K562 (cell line): Measurements from ENCODE around the gene CDC14B. TPM values are rescaled to one million over a fixed set of nuclear protein-coding genes. Genes with fewer than 3 reads are reported as not detected.

Experiments used
- ATAC-seq: fragments of 200-7000 bp; cut with Tn5 transposase; 3 replicates; pipeline ENCODE4 v1.9.1; 2020; ENCODE audit warnings: moderate library complexity
- BruUV-seq: library from RNA; stranded (reverse); fragments of 400-500 nt; replicated peaks from 2 replicates; lab custom pipeline; 2021; lab: Mats Ljungman, UMichigan
- CTCF ChIA-PET: fragments of 300-600 bp; formaldehyde crosslinking; extraction: SDS; loops from one replicate; lab custom pipeline; 2021; ENCODE audit warnings: low intra/inter-chr PET ratio; lab: Yijun Ruan, JAX
- POLR2A ChIA-PET: fragments of 300-600, 350-650 bp; sonication (Branson Sonifier 250); formaldehyde crosslinking; extraction: SDS; loops from one replicate; lab custom pipeline; 2021; ENCODE audit warnings: antibody characterized with exemption, inconsistent platforms; lab: Yijun Ruan, JAX
- DNase-seq, 4 experiments: peaks; one replicate each; pipeline versions ENCODE4 v3.0.0 to v3.0.0-alpha.2; 2011 to 2018; ENCODE audit warnings: low spot score in 3 of 4, mixed read lengths in 3 of 4; ENCODE audit errors: extremely low read depth in 1 of 4
- FAIRE-seq: peaks from 2 replicates; lab custom pipeline; 2011; peaks lifted over from hg19 to GRCh38; lab: Jason Lieb, UNC
- H2AFZ ChIP-seq: 2 replicates; pipeline ENCODE4 v1.6.0; 2011; ENCODE audit warnings: low read depth, low read length, control low read depth, inconsistent platforms
- H3K27ac ChIP-seq: fragments of 200-600 bp; 3 replicates; pipeline ENCODE4 v1.8.0; 2011; ENCODE audit warnings: low read depth, mild to moderate bottlenecking, control low read depth, inconsistent platforms, low read length, moderate library complexity, mixed read lengths; ENCODE audit errors: extremely low read depth
- H3K27me3 ChIP-seq, 2 experiments: fragments of 300-600 bp in 1 of 2; 2 replicates in 1 of 2; 3 replicates in 1 of 2; pipeline versions ENCODE4 v1.6.0 to v1.8.0; 2011; ENCODE audit warnings: inconsistent platforms in 2 of 2, low read length in 2 of 2, mild to moderate bottlenecking in 1 of 2, mixed read lengths in 1 of 2, moderate library complexity in 1 of 2; ENCODE audit not compliant: control insufficient read depth in 2 of 2, insufficient read depth in 2 of 2
- H3K36me3 ChIP-seq: fragments of 300-600 bp; 3 replicates; pipeline ENCODE4 v1.8.0; 2011; ENCODE audit warnings: mild to moderate bottlenecking, low read length, inconsistent platforms; ENCODE audit not compliant: control insufficient read depth, insufficient read depth
- H3K4me1 ChIP-seq, 2 experiments: fragments of 200-600 bp in 1 of 2; replicated peaks in 1 of 2; 2 replicates in 1 of 2; 3 replicates in 1 of 2; pipeline versions ENCODE4 v1.5.1 to v1.8.0; 2011; ENCODE audit warnings: inconsistent platforms in 2 of 2, low read length in 2 of 2, mild to moderate bottlenecking in 1 of 2, mixed read lengths in 1 of 2, moderate library complexity in 1 of 2; ENCODE audit not compliant: control insufficient read depth in 2 of 2, insufficient read depth in 2 of 2
- H3K4me2 ChIP-seq: 2 replicates; pipeline ENCODE4 v1.6.1; 2011; ENCODE audit warnings: low read length, control low read depth, inconsistent platforms, mixed read lengths; ENCODE audit not compliant: insufficient read depth
- H3K4me3 ChIP-seq: fragments of 200-600 bp; sonication (generic), shearing (Covaris generic); 2 replicates; pipeline ENCODE4 v1.5.1; 2016; ENCODE audit warnings: control low read depth, inconsistent platforms
- H3K79me2 ChIP-seq: fragments of 200-600 bp; 3 replicates; pipeline ENCODE4 v1.8.0; 2011; ENCODE audit warnings: low read length, inconsistent platforms; ENCODE audit not compliant: control insufficient read depth, insufficient read depth
- H3K9ac ChIP-seq, 2 experiments: 2 replicates each; pipeline versions ENCODE4 v1.6.0 to v1.6.1; 2011; ENCODE audit warnings: low read depth in 2 of 2, low read length in 2 of 2, control low read depth in 1 of 2, inconsistent platforms in 1 of 2, mild to moderate bottlenecking in 1 of 2, mixed read lengths in 1 of 2; ENCODE audit not compliant: insufficient read depth in 1 of 2
- H3K9me1 ChIP-seq: one replicate; pipeline ENCODE4 v1.6.0; 2011; ENCODE audit warnings: inconsistent platforms, mild to moderate bottlenecking, low read length, moderate library complexity; ENCODE audit not compliant: control insufficient read depth, insufficient read depth
- H3K9me3 ChIP-seq: replicated peaks from 2 replicates; pipeline ENCODE4 v1.5.1; 2011; ENCODE audit warnings: low read depth, low read length, inconsistent platforms; ENCODE audit not compliant: control insufficient read depth, insufficient read depth
- H4K20me1 ChIP-seq: replicated peaks from 2 replicates; pipeline ENCODE4 v1.6.1; 2011; ENCODE audit warnings: low read length, inconsistent platforms, mixed read lengths; ENCODE audit not compliant: control insufficient read depth, insufficient read depth
- ATF3 ChIP-seq, 2 experiments: fragments of 450-650 bp in 1 of 2; sonication (generic) in 1 of 2; formaldehyde crosslinking in 1 of 2; IDR thresholded peaks in 1 of 2; conservative IDR thresholded peaks in 1 of 2; 2 replicates each; pipeline versions ENCODE4 v1.6.1 to v1.8.1; 2016 to 2023; ENCODE audit warnings: mild to moderate bottlenecking in 2 of 2, moderate library complexity in 2 of 2, inconsistent platforms in 1 of 2, missing genetic modification reagents in 1 of 2
- CAMTA2 ChIP-seq: fragments of 250-450 bp; sonication (Bioruptor Pico); conservative IDR thresholded peaks from 2 replicates; pipeline ENCODE4 v1.5.1; 2022
- FOXA3 ChIP-seq, 2 experiments: fragments of 450-650 bp in 1 of 2; sonication (generic) in 1 of 2; formaldehyde crosslinking; IDR thresholded peaks in 1 of 2; conservative IDR thresholded peaks in 1 of 2; 2 replicates each; pipeline versions ENCODE4 v1.4.0 to v1.8.0; 2020 to 2022; ENCODE audit warnings: mild to moderate bottlenecking in 2 of 2, missing genetic modification reagents in 1 of 2
- ILK ChIP-seq: fragments of 450-650 bp; IDR thresholded peaks from 2 replicates; pipeline ENCODE4 v1.6.1; 2016; ENCODE audit warnings: missing genetic modification characterization, low read depth, mild to moderate bottlenecking, missing compliant biosample characterization, moderate library complexity, borderline replicate concordance
- IRF9 ChIP-seq: fragments of 450-650 bp; IDR thresholded peaks from 2 replicates; pipeline ENCODE4 v1.6.1; 2016; ENCODE audit warnings: missing biosample characterization, missing genetic modification characterization
- KAT8 ChIP-seq: fragments of 450-650 bp; IDR thresholded peaks from 2 replicates; pipeline ENCODE4 v1.6.1; 2016; ENCODE audit warnings: low read depth, mild to moderate bottlenecking
- KLF10 ChIP-seq: fragments of 250-450 bp; sonication (Bioruptor Pico); IDR thresholded peaks from 2 replicates; pipeline ENCODE4 v1.6.1; 2021; ENCODE audit warnings: matching md5 sums
- MBD1 ChIP-seq: fragments of 250-450 bp; sonication (Bioruptor Pico); IDR thresholded peaks from 2 replicates; pipeline ENCODE4 v1.8.0; 2022; ENCODE audit warnings: inconsistent platforms
- NFIC ChIP-seq: fragments of 450-650 bp; IDR thresholded peaks from 2 replicates; pipeline ENCODE4 v1.6.1; 2017; ENCODE audit warnings: mild to moderate bottlenecking, inconsistent platforms
- NFIX ChIP-seq: fragments of 250-450 bp; sonication (Bioruptor Pico); IDR thresholded peaks from 2 replicates; pipeline ENCODE4 v1.4.0; 2020; ENCODE audit warnings: low read depth, mild to moderate bottlenecking, moderate library complexity
- POLR3A ChIP-seq: IDR thresholded peaks from 2 replicates; pipeline ENCODE4 v1.6.1; 2011; ENCODE audit warnings: borderline replicate concordance, mild to moderate bottlenecking, moderate library complexity; ENCODE audit not compliant: insufficient read length, insufficient read depth; ENCODE audit errors: extremely low read depth
- SUPT5H ChIP-seq: fragments of 450-650 bp; IDR thresholded peaks from 2 replicates; pipeline ENCODE4 v1.6.1; 2016
- TAF1 ChIP-seq: IDR thresholded peaks from 2 replicates; pipeline ENCODE4 v1.6.1; 2011; ENCODE audit warnings: mild to moderate bottlenecking, low read length, moderate library complexity; ENCODE audit not compliant: insufficient read depth, control insufficient read depth, severe bottlenecking; ENCODE audit errors: extremely low read depth
- ZNF232 ChIP-seq: sonication (generic); formaldehyde crosslinking; IDR thresholded peaks from 2 replicates; pipeline ENCODE4 v1.8.0; 2022; ENCODE audit warnings: mild to moderate bottlenecking, missing genetic modification reagents
- ZNF263 ChIP-seq: sonication (generic); formaldehyde crosslinking; IDR thresholded peaks from 2 replicates; pipeline ENCODE4 v1.8.0; 2022; ENCODE audit warnings: mild to moderate bottlenecking, missing genetic modification reagents, borderline replicate concordance
- ZNF274 ChIP-seq: IDR thresholded peaks from 2 replicates; pipeline ENCODE4 v1.6.1; 2011; ENCODE audit warnings: low read depth, mild to moderate bottlenecking, low read length, moderate library complexity, borderline replicate concordance
- WGBS: fragments of 100-300 bp; shearing (Covaris generic); methylation state at CpG from one replicate; pipeline ENCODE4 v1.1.6; 2016; ENCODE audit warnings: low coverage, mixed read lengths; ENCODE audit not compliant: insufficient coverage; ENCODE audit errors: missing lambda C conversion rate; 5-methylcytosine and 5-hydroxymethylcytosine counted together
- in situ Hi-C: fragments of 300-500 bp; cut with MboI; formaldehyde crosslinking; loops from 4 replicates; pipeline ENCODE4 v1.15.0; 2018; ENCODE audit warnings: inconsistent platforms, mixed read lengths
- intact Hi-C: fragments of 100-400 bp; cut with micrococcal nuclease; formaldehyde crosslinking; loops from 2 replicates; pipeline ENCODE4 v1.14.2; 2022
- polyA plus RNA-seq, 8 experiments: library from polyadenylated mRNA; depleted of rRNA in 4 of 8; stranded (reverse) in 5 of 8; unstranded in 3 of 8; fragments of >200 nt; fragmentation: Nextera tagmentation in 2 of 8; fragmentation: Illumina TruSeq in 1 of 8; extraction: Ambion mirVana in 2 of 8; extraction: Trizol in 1 of 8; gene quantifications; 2 replicates each; pipeline versions ENCODE4 v1.2.1 to v1.2.3, GENCODE V29; 2011 to 2014; ENCODE audit warnings: inconsistent platforms in 1 of 8, missing spikeins in 1 of 8
- total RNA-seq, 7 experiments: library from RNA; depleted of rRNA in 6 of 7; stranded (reverse); fragments of >200 nt in 6 of 7; fragmentation: Illumina TruSeq in 2 of 7; extraction: Trizol in 2 of 7; gene quantifications; 2 replicates each; pipeline versions ENCODE4 v1.2.1 to v1.2.3, GENCODE V29; 2011 to 2021; ENCODE audit warnings: low replicate concordance in 1 of 7

CDC14B gene
- total and polyA plus RNA-seq, 9 of the 15 experiments (the other 6 are each of a cell fraction or from before 2014, with no cell fraction given) = 1.4 to 6.0 (median 3.8) TPM

- no peak for TF ChIP-seq TAF1
- TF ChIP-seq, all 486 proteins: peak for 3
These were observed 94.9 kb downstream of the CDC14B start (continued) for GRCh38 chr9:96524764-96525163.

GRCh38 chr9:96524045-96524444 is 95.6 kb downstream of the CDC14B start:
- no peaks in the 10 kb centered on the region for H3K36me3 ChIP-seq
- no peaks in the 10 kb centered on the region for H3K4me1 ChIP-seq
- ATAC-seq = no peak
- H3K9me1 ChIP-seq = no peaks in the 10 kb centered on the region
- WGBS = 33% methylated on average over 7 of the region's 7 CpGs
- ChIA-PET CTCF (interaction anchor here (0.7 kb wide), 1 partner anchor 197 kb away, joined by 3 read pairs; no protein-coding TSS in a partner anchor), POLR2A (interaction anchor here (0.6 to 1.3 kb wide), 2 partner anchors 13 to 122 kb away, joined by 3 to 5 read pairs; no protein-coding TSS in a partner anchor)
- BruUV-seq = no TSS peak
- no peak for DNase-seq
- no peaks in the 10 kb centered on the region for H3K27me3 ChIP-seq
- H3K79me2 ChIP-seq = no peaks in the 10 kb centered on the region
- no peak overlapping the region for H2AFZ ChIP-seq
- in situ Hi-C loops = no loop called here
- no peak overlapping the region for H3K4me3 ChIP-seq
- intact Hi-C loops = no loop called here
- H3K4me2 ChIP-seq = no peak overlapping the region
- FAIRE-seq = no peak
- no peak overlapping the region for H3K27ac ChIP-seq
- H3K9ac ChIP-seq = no peak overlapping the region
- no peaks in the 10 kb centered on the region for H4K20me1 ChIP-seq
- H3K9me3 ChIP-seq = no peaks in the 10 kb centered on the region
- no peak for TF ChIP-seq MBD1 (CRISPR knock-in tag)
- TF ChIP-seq KLF10 (CRISPR knock-in tag) = no peak
- no peak for TF ChIP-seq ILK (tag)
- TF ChIP-seq SUPT5H = no peak
- no peak for TF ChIP-seq FOXA3 (CRISPR knock-in tag; conservative IDR thresholded peaks at IDR 0.05 in 1 of 2, IDR thresholded peaks at IDR 0.05 in 1 of 2)
- no peak for TF ChIP-seq ATF3 (IDR thresholded peaks at IDR 0.05)
- no peak for TF ChIP-seq ATF3 (CRISPR knock-in tag; conservative IDR thresholded peaks at IDR 0.05)
- TF ChIP-seq ZNF274 = no peak
- peak; percentile 76 for TF ChIP-seq NFIC
- TF ChIP-seq POLR3A = no peak
- TF ChIP-seq ZNF263 = no peak
- no peak for TF ChIP-seq CAMTA2 (CRISPR knock-in tag)
- no peak for TF ChIP-seq ZNF232 (CRISPR knock-in tag)
- TF ChIP-seq IRF9 = no peak
- 0 out of 2 replicates have a peak, but pooled peaks have one; percentile 10 for TF ChIP-seq NFIX
- TF ChIP-seq KAT8 = no peak
